Measurements from ENCODE around the gene GAS2L2.

GAS2L2 gene

DNA sequence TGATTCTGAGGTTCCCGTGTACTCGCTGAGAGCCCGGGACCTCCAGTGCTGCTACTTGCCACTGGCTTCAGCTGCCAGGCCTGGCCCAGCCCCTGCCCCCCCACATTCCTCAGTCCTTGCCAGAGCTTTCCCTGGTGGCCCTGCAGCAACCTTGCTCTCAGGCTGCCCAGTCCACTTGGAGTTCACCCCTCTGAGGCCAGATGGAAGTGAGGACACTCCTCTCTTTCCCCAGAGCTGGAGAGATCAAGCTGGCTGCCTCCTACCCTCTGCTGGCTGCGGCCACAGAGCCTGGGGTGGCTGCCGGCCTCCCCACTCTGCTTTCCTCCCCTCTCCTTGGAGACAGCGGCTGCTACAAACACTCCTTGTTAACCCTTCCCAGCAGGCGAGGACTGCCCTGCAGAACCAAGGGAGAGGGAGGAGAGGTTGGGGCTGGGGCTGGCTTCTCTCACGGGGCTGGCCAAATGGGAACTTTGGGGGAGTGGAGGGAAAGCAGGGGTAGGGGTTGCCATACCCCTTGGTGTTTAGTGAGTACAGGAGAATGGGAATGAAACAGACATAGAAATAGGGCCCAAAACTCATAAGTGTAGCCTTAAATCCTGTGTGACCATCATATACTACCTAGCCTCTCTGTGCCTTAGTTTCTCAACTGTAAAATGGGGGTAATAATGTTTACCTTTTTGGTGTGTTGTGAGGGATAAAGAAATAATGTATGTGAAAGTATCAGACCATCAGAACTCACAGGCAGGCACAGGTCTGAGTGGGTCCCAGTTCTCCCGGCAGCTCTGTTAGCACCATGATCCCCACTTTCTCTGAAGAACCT is at the start of gene GAS2L2:
Gene GAS2L2, minus strand, starts transcription at position 295 of the 820 bp plus-strand sequence. CDS start 389 bp downstream, outside the sequence.
- no peak for DNase-seq

DNA sequence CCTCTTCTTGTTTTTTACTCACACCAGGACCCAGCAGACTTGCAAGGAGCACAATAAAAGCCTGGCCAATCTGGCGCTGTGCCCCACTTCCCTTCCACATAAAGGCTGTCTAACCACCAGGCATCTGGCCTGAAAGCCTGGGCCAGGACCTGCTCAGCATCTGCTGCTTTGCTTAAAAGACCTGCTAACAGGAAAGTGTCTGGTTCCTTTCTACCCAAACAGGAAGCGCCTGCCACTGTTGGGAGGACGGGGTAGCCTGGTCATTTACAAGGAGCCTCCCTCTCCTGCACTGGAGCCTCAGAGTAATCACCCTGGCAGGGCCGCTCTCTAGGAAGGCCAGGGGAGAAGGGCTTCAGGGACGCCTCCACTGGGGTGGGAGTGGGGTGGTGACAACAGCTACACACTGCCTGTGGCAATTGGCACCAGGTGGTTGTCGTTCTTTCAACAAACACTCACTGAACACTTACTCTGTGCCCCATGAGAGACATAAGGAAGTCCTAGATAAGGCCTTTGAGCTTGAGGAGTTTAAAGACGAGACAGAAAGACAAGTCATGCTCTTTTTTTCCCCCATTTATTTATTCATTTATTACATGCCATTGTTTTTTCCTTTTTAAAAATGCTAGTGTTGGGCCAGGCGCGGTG is 48.7 kb upstream of the GAS2L2 start:
- no peak for DNase-seq

DNA sequence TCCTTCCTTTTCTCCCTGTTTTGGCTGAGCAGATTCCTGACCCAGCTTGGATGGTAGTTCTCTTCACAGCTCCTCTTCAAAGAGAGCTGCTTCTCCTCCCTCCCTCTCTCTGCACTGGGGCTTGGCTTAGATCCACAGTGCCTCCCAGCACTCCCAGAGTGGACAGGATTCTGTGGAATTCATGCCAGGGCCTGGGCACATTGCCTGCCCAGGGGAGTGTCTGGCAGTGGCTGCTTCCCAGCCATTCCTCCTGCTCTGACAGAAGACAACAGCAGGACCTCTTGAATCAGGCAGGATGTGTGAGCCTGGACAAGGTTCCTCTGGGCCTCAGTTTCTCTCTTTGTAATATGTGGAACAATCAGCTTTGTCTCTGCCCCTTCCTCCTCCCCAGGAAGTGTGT is 46.9 kb upstream of the GAS2L2 start:
- DNase-seq, result no peak

DNA sequence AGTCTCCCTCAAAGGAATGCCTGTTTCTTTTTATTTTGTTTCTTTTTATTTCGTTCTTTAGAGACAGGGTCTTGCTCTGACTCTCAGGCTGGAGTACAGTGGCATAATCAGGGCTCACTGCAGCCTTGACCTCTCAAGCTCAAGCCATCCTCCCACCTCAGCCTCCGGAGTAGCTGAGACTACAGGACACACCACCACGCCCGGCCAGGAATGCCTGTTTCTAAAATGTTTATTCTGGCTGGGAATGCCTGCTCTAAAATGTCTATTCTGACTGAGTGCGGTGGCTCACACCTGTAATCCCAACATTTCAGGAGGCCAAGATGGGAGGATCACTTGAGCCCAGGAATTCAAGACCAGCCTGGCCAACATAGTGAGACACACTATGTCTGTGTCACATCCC is 44.9 kb upstream of the GAS2L2 start:
- no peak for DNase-seq

DNA sequence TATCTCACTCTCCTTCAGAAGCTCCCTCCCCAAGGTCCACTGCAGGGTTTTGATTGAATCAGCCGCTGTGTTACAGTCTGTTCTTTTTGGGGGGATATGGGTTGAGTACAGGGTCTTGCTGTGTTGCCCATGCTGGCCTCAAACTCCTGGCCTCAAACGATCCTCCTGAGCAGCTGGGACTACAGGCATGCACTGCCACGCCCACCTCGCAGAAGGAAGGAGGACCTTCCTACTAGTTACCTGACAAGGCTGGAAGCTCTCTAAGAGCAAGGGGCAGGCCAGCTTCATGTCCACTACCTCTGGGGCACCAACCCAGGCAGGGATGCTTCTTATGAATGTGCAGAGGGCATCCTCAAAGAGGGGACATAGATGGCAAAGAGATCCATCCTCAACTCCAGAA is 44.3 kb upstream of the GAS2L2 start:
- no peak for DNase-seq

DNA sequence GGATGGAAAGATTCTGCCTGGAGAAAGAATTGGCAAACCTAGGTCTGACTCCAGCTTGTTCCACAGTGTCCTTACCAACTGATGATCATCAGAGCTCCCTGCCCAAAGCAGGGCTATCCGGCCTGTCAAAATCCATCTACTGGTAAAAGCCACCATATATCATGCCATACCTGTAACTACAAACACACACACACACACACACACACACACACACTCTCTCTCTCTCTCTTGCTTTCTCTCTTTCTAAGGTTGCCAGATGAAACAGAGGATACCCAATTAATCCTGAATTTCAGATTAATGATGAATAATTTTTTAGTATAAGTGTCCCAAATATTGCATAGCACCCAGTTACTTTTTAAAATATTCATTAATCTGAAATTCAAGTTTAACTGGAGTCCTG is 43.9 kb upstream of the GAS2L2 start:
- no peak for DNase-seq

DNA sequence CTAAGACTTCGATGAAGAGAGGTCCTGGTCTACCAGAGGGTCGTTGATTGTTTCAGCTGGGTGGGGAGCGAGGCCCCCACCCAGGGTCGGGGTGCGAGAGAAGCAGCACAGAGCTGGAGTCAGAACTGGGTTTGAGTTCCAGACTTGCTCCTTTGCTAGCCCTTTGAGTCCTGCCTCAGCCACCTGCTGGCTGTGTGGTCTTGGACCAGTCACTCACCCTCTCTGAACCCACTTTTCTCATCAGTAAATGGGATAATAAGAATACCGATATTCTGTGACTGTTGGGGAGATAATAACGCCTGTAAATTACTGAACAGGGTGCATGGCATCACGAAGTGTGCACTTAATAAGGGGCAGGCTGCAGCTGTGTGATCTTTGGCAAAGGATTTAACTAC is 42.8 kb upstream of the GAS2L2 start:
- DNase-seq, result no peak

DNA sequence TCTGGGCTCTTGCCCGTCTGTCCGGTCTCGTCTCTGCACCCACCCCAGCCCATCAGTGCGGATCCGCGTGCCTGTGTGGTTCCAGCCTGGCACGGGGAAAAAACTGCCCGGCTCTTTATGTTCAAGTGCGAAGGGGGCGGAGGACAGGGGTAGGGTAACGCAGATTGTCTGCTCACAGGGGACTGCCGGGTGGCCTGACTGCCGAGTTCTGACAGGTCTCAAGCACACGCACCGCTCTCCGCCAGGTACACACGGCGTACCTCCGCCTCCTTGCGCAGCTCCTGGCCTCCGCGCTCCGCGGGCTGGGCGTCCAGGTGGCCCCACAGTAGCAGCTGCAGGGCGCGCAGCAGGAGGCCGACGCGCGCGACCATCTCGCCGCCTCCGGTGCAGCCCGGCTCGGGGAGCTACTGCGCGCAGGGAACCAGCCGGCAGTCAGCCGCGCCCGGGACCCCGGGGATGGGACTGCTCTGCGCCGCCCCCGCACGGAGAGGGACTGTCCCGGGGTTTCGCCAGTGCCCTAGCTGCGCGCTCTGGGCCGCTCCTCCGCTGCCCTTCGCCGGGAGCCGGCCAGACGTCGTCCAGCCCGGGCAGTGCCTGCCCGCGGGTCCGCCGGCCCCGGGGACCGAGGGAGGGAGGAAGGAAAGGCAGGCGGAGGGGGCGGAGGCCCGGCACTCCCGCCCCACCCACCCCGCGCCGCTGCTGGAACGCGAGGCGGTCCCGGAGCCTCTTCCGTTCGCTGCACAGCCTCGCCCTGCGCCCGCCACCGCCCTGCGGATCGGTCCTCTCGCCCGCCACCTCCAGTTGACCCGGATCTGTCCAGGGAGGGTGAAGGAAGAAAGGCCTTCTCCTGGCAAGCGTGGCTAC is 42.2 kb upstream of the GAS2L2 start, which contains the start of gene MMP28:
Gene MMP28, minus strand, starts transcription at position 635 of the 864 bp plus-strand sequence. Its CDS starts 264 bp downstream, at position 371.
- peak; percentile 74 for DNase-seq

DNA sequence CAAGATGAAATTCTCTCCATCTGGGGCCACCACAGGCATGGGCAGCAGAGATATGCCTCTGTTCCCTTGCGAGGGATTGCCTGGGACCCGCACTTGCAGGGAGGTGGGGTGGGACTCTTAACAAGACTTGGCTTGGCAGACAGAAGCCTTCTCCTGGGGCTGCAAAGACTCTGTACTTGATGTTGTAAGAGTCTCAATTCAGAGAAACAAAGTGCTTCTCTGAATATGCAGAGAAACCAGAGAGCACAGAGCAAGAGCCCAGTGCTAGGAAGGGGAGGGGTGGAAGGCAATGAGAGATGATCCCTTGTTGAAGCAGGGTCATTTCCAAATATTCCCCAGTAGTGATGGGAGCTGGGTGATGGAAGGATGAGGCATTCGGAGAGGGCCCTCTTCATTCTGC is 40.2 kb upstream of the GAS2L2 start:
- no peak for DNase-seq

DNA sequence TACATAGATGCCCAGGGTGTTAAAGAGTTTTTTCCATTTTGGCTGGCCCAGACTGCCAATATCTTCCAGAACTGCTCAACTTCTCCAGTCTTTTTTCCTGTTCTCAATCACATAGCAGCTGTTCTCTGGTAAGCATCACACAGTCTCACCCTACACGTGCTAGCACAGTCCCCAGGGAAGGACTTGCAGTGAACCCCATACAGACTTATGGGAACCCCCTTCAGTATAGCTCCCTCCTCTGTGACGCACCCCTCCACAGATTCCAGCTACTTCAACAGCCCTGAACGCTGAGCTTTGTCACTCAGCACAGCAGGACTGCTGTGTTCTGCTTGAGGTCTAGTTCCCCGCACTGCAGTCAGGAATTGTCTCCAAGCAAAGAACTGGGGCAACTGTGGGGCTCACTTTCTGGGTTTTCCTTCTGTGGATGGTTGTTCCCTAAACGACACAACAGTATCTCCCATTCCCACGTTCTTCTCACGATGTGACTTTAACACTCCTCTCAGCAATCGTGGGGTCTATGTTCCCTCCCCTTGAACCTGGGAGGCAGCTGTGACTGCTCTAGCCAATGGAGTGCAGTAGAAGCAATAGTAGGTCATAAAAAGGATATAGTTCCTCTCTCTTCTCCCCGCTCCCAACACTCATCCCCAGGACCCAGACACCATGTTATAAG is 38.8 kb upstream of the GAS2L2 start:
- DNase-seq, result no peak

DNA sequence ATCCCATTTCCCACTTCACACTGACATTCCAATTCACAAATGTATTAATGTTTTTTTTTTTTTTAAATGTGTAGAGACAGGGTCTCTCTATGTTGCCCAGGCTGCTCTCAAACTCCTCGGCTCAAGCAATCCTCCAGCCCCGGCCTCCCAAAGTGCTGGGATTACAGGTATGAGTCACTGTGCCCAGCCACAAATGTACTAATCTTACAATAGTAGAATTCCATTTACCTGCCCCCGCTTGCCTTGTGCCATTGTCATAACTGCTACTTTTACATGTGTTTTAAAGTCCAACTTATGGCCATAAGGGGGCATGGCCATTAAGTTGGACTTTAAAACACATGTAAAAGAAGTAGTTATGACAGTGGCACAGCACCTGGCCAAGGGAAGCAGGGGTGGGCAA is 37.8 kb upstream of the GAS2L2 start:
- DNase-seq, result no peak

DNA sequence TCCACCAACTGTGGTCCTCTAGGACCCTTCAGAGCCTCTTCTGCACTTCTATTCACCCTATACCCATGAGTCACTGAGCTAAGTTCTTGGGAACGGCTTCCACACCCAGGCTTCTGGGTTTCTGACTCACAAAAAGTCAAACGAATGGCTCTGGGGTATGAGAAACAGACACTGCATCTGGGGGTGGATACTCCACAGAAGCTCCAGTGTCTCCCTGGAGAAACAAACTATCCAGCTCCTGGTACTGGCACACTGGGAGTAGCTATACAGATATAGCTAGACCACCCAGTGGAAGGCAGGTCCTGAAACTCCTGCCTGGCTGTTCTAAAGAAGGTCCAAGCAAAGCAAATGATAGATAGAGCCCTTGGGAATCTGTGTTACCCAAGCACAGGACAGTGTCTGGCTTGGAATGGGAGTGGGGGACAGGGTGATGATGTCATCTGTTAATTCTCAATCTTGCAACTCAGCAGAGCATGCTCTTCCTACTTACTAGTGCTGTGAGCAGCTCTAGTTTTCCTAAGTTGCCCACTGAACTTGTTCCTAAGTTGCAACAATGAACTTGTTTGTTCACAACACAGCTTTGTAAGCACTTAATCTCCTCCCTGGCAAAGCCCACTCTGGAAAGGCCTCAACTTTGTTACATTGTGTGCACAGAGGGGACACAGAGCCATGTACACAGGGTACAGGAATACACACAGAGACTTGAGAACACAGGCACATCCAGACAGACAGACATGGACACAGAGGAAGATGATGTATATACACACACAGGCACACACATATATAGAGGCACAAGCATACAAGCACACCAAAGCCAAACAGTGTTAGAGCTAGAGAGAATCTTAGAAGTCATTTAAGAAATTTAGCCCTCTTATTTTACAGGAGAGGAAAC is 35.7 kb upstream of the GAS2L2 start:
- DNase-seq, result no peak

DNA sequence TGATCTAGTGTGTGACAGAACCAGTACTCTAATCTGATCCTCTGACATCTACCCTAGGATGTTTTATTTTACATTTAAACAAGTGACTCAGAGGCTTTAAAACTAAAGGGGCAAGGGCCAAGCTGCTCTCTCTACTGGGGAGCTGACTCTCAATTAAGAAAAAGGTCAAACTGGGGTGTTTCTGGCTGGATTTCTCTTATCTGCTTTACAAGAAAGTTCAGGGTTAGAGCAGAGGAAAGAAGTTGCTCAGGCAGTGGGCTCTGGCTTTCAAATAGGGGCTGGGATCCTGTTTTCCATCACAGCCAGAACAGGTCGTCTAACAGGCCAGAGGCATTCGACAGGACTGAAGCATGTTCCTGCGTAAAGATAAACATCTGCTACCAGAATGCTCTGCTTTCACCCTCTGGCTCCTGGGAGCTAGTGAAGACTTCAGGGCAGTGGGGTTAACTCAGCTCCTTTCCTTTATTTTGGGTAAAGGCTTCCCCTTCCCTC is 33.9 kb upstream of the GAS2L2 start:
- no peak for DNase-seq

DNA sequence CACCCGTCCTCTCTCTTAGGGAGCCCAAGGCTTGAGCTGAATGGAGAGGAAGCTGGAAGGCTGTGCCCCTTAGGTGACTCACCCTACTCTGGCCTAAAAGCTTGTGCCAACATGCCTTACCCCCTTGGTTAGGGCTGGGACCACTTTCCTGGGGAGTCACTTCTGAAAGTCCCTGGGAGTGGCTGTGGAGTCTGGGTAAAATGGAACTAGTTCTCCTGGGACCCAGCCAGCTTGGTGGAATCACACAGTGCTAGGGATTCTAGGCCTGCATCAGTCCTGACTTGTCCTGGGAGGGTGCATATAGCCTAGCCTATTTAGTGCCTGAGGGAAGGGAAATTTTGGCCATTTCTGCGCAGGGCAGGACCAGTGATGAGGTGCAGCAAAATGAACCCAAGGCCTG is 31.9 kb upstream of the GAS2L2 start:
- no peak for DNase-seq

DNA sequence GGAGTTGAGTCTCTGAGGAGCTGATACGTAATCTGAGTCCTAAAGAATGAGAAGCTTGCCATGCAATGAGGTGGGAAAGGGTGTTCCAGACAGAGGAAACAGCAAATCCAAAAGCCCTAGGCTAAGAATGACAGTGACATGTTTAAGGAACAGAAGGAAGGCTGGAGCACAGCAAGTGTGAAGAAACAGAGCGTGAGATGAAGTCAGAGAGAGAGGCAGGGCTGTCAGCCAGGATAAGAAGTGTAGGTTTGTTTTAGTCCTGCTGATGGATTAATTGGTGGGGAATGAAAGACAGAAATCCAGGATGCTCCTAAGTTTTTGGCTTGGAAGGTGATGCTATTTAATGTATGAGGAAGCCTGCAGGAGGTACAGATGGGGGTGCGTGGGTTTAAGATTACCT is 27.9 kb upstream of the GAS2L2 start:
- DNase-seq, result no peak

DNA sequence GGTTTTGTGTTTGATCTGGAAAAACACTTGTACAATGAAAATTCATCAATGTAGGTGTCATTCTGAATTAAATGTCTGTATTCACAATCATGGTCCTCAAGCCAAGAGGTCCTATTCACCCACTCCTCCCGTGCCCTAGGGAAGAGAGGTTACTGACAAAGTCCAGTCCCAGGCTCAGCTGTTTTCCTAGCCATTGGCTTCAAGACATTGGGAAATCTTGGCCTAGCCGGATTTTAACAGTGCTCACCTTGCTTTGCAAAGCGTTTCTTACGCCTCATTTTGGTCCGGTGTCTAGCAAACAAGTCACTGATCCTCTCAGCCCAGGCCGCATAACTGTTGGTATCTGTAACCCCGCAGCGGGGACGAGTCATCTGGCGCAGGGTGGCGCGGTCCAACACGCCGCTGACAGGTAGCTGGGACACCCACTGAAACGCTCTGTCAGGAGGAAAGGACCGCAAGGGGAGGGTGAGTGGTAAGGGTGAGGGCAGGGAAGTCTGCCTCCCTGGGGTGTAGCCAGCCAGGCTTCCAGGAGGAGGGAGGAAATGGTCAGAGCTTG is 25.7 kb upstream of the GAS2L2 start:
- DNase-seq, result no peak

DNA sequence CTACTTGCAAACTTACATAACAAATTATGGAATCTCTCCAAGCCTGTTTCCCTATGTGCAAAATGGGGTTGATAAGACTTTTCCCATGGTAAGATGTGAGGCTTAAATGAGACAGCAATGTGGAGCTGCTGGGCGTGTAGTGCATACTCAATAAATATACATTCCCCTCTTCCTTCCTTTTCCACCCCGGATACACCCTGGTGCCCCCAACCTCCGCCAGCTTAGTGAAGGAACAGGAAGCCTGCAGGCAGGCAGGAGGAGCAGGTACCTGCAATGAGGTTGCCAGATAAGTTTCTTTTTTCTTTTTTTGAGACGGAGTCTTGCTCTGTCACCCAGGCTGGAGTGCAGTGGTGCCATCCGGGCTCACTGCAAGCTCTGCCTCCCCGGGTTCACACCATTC is 22.5 kb upstream of the GAS2L2 start:
- DNase-seq, result no peak

DNA sequence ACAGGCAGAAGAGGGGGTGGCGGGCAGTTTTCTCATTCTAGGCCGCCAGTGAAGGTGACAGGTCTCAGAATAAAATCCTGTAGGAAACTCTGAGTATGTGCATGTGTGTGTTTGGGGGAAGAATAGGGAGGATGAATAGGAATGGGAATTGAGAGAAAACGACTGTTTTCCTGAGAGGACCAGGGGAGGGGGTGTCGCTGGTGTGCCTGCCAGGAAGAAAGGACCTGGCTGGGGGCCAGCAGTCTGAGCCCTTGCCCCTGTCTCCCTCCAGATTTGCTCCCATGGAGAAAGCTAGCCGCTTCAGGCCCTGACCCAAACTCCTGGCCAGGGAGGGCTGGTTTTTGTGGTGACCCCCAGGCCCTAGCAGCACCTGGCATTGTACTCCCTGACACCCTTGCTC is 22.0 kb upstream of the GAS2L2 start:
- DNase-seq, result no peak

DNA sequence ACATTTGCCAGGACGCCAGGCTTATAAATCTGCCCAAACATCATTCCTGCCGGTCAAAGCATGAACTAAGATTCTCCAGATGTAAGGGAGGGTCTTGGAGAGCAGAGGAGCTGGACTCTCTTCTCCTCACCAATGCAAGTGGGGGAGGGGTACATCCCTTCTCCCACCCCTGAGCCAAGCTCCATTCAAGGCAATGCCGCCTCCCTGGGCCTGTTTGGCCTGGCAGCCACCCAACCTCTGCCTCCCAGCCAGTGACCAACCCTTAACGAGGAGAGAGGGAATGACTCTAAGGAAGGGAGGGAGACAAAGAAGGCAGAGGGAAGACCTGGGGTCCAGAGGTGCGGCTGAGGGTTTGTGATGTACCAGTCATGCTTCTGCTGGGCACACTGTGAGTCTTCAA is 21.5 kb upstream of the GAS2L2 start:
- no peak for DNase-seq

DNA sequence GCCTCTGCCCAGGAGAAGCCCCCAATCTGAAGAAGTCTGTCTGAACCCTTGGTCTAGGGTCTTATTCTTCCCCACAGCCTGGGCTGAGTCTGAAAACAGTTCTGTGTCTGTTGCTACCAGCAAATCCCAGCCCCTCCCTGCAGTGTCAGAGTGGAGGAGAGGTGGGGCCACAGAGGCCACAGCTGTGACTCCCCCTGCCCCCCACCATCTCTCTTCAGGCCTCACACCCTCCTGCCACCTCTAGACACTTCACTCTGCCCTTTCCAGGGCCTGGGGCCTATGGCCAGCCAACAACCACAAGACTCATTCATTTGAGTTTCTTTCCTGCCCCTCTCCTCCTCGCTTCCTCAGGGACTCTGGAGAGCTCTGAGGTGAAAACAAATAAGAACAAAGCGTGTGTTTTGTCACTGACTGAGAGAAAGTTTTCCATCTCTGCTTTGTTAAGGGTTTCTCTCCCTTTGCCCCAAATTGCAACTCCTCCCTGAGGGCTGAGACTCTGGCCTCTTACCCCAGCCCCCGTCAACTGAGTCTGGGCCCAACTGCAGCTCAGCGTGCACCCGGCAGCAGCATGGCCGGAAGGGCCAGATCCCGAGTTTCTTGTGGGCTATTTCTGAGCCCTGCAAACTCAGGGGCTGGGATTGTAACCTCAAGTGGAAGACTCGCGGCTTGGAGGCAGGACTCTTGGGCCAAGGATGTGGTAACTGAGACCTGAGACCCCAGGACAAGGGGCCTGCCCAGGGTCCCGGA is 20.8 kb upstream of the GAS2L2 start:
- no peak for DNase-seq

DNA sequence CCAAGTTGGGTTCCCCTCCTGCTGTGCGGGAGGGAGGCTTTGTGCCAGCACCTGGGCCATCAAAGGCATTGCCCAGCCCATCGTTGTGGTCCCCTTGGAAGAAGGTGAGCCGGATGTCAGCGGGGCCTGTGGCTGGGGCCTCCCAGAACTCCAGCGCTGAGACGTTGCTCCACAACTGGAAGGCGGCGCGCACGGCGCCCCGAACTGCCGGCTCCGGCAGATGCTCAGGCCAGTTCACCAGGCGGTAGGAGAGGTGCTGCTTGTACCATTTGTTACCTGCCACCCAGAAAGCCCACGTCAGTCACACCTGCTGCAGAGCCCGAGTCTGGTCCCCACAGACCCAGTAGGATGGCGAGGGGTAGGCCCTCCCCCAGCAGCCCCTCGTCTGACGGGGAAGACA is 20.1 kb upstream of the GAS2L2 start:
- no peak for DNase-seq

All from DMS53 (cell line).